HG03342 (cell line): ENCODE data around the gene DENND4A.
"Not testable (repeated sequence)": the region's sequence is repeated elsewhere in the genome, so short reads cannot be mapped to it uniquely, and the experiment has no call there.

Experiments
- ATAC-seq: cut with Tn5 transposase; IDR thresholded peaks from one replicate; pipeline ENCODE4 v1.9.1; 2021; ENCODE audit warnings: mild to moderate bottlenecking, moderate library complexity; ENCODE audit not compliant: unreplicated experiment

The DENND4A gene

DNA sequence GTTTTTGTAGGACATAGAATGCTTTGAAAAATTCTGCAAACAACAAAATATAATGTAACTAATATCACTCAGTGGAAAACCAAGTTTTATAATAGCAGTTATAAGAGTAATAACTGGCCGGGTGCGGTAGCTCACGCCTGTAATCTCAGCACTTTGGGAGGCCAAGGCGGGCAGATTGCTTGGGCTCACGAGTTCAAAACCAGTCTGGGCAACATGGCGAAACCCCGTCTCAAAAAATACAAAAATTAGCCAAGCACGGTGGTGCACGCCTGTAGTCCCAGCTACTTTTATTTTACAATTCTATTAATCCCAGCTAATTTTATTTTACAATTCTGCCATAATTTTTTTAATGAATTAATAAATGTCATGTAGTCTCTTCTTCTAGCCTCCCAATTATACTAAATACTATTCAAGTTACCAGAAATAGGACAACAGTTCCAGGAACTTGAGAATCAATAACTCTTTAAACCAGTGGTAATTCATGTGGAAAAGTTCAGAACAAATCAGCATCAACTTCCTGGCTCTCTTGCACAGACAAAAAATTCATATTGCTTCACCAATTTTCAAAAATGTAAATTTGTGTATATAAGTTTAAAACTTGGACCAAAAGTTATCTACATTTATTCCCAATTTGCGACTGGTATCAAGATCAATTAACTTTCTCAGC is 2.2 kb downstream of the DENND4A start:
- ATAC-seq: no peak

DNA sequence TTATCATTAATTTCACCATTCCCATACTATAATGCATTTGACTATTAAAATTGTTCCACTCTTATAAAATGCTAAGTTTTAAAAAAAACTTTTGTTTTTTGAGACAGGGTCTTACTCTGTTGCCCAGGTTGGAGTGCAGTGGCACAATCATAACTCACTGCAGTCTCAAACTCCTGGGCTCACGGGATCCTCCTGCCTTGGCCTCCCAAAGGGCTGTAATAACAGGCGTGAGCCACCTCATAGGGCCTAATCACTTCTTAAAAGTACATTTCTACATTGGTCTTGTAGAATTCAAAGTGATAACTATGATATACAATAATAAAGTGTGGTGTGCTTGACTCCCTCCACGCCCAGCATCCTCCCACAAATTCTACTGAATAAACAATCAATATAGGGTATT is 3.0 kb downstream of the DENND4A start:
- no peak for ATAC-seq

DNA sequence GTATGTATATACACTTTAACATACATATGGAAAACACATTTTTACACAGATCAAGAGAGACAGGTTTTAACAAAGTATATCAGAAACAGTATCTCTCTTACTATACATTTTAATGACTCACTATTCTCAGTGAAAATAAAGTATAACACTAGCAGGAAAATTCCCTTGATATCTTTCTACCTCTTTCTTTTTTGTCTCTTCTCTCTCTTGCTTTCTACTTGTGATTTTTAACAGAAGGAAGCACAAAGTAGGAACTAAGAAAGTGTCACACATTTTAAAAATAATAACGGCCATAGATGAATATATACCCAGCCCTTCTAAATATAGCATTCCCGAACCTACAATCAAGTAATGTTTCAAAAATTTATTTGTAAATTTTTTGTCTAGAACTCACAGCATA is 4.8 kb downstream of the DENND4A start:
- ATAC-seq: no peak

DNA sequence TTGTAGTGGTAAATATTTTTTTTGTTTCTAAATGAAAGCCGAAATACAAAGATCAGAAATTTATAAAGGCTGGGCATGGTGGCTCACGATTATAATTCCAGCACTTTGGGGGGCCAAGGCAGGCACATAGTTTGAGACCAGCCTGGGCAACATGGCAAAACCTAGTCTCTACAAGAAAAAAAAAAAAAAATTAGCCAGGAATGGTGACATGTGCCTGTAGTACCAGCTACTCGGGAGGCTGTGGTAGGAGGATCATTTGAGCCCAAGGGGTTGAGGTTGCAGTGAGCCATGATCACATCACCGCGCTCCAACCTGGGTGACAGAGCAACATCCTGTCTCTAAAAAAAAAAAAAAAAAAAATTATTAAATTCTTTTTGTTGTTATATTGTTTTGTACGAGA is 6.9 kb downstream of the DENND4A start:
- no peak for ATAC-seq

DNA sequence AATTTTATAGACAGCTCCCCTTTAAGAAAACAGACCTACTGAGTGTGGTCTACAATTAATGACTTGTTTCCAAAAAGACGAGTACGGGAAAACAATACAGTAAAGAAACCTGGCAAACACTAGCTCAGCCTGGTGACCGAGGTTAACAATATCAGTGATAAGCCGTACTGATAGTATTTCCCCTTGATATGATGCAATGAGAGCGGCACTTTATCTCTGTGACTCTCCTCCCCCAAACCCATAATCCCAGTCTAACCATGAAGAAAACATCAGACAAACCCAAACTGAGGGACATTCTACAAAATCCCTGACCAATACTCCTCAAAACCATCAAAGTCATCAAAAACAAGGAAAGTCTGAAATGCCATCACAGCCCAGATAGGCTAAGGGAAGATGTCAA is 8.2 kb downstream of the DENND4A start:
- no peak for ATAC-seq

DNA sequence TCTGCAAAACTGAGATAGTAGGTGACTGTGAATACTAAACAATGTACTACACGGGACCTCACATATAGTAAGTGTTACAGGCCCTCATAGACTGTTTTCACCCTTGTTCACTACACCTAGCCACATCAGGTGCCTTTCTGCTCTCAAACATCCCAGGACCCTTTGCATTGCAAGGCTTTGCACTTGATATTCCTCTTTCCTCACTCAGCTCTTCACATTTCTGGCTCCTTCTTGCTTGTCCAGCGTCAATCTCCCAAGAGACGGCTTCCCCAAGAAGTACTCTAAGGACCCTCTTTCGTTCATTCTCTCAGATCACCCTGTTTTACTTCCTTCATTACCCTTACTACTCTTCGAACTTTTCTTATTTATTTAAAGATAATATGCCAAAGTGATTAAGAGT is 10.0 kb downstream of the DENND4A start:
- no peak for ATAC-seq

DNA sequence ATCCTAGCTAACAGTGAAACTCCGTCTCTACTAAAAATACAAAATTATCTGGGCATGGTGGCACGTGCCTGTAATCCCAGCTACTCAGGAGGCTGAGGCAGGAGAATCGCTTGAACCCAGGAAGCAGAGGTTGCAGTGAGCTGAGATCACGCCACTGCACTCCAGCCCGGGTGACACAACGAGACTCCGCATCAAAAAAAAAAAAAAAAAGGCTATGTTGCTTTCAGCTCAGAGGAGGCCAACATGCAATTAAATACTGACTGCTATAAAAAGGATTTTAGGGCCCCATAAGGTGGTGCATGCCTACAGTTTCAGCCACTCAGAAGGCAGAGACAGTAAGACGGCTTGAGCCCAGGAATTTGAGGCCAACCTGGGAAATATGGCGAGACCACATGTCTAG is 13.4 kb downstream of the DENND4A start:
- not testable (repeated sequence) for ATAC-seq

DNA sequence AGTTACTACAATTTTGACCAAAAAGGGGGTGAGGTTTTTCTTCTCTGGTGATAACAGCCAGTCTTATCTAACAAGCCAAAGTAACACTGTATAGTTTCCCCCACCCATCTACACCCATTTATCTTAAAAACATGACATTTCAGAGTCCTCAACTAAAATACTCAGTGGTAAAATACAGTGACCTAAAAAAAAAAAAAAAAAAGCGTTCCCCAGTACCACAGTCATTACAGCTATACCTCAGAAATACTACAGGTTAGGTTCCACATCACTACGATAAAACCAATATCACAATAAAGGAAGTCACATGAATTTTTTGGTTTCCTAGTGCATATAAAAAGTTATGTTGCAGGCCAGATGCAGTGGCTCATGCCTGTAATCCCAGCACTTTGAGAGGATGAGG is 13.8 kb downstream of the DENND4A start:
- no peak for ATAC-seq

DNA sequence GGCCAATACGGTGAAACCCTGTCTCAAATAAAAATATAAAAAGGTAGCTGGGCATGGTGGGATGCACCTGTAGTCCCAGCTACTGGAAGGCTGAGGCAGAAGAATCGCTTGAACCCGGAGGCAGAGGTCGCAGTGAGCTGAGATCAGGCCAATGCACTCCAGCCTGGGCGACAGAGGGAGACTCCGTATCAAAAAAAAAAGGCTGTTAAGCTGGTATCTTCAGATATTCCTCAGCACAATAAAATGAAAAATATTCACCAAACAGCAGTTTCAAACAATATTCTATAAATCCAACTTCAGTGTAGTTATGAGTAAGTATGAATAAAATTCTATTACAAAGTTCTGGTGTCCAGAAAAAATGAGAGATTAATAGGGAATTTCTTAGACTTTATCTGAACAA is 14.2 kb downstream of the DENND4A start:
- no peak for ATAC-seq

DNA sequence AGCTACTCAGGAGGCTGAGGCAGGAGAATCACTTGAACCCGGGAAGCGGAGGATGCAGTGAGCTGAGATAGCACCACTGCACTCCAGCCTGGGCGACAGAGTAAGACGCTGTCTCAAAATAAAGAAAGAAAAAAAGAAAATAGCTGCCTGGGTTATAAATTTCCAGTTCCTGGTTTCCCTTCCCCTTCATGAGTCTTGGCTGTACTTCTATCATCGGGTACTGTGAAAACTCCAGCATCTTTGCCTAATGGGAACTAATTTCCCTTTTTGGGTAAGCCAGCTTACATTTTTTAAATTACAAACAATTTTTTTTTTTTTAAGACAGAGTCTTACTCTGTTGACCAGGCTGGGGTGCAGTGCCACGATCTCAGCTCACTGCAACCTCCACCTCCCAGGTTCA is 15.0 kb downstream of the DENND4A start:
- ATAC-seq: no peak

DNA sequence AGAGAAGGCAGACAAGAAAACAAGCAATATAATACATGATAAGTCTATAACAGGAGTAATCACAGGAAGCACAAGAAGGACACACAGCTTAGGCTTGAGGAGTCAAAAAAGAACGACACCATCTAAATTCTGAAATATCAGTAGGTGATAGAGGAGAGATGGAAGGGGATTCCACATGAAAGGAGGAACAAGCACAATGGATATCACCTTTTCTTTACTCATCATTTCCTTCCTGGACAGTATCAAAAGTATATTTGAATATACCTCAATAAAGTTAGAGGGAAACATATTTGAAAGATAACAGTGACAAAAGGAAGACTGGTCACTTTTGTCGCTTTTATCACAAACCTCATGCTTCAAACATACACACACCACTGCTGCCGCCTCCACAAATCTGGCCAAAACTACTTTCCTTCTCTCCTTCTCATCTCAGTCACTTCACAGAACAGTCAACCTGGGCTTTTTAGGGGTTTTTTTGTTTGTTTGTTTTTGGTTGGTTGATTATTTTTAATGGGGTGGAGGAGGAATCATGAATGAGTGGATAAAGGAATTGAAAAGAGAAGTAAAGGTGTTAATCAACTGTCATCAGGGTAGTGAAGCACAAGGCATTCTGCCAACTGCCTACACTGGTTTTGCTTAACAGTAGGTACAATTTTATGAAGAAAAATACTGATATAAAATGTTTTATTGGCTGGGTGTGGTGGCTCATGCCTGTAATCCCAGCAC is 18.5 kb downstream of the DENND4A start:
- ATAC-seq: no peak

DNA sequence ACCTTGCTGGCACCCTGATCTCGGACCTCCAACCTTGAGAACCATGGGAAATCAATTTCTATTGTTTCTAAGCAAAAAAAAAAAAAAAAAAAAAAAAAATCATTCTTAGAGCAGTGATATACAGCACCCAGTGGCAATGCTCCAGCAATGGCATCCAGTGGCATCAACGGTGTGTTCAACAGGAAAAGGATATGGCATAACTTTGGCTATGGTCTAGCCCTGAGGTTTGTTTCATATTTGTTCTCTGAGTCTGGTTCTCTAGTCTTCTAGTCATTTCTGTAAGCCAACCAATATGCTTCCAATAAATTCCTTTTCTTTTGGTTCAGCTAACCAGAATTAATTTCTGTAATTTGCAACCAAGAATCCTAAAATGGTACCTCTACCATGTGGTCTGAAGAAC is 19.2 kb downstream of the DENND4A start:
- ATAC-seq: no peak

DNA sequence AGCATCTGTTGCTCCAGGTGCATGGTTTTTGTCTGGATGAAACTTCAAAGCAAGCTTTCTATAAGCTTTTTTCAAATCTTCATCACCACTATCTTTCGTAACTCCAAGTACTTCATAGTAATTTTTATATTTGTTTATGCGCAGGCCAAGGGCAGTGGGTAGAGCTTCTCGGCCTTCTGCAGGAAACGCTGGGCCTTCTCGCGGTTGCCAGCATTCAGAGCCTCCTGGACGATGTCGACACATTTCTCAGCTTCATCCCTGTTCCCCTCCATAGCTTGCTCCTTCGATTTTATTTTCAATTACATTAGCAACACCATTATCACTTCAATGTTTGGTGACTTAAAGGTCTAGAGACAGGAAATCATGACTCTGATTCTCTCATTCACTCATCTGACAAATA is 20.2 kb downstream of the DENND4A start:
- ATAC-seq: no peak

DNA sequence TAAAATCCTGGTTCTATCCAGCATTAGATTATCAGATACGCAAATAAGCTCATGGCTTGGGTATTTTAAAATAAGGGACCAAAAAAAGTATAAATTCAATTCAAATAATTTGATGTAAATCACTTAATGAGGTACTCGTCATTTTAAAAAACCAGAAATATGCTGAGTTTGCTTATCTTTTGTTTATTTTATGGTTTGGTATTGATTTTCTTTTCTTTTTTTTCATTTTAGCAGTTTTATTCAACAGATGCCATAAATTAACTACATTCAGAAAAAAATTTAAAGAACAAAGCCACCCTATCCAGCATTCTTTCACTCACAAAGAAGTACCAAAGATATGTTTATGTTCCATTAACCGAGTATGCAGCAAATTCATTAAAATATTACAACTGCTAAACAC is 22.6 kb downstream of the DENND4A start:
- ATAC-seq: no peak

DNA sequence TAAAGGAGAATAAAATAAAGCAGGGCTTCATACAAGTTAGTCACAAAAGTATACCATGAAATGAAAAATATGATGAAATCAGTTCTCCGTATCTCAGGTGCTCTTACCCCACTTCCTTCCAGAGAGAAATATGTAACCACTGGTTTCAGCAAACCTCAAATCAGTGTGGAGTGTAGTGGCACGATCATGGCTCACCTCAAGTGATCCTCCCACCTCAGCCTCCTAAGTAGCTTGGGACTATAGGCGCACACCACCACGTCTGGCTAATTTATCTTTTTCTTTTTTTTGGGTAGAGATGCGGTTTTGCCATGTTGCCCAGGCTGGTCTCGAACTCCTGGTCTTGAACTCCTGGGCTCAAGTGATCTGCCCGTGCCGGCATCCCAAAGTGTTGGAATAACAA is 24.2 kb downstream of the DENND4A start:
- ATAC-seq: no peak

DNA sequence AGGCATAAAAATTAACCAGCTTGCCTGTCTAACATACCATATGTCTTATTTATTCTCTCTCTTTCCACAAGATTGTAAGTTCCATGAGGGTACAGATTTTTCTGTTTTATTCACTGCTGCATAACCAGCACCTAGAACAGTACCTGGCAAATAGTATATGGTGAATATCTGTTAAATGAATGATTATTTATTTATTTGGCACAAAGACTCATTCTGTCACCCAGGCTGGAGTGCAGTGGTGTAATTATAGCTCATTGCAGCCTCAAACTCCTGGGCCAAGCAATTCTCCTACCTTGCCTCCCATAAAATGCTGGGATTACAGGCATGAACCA is 24.9 kb downstream of the DENND4A start:
- ATAC-seq: no peak

DNA sequence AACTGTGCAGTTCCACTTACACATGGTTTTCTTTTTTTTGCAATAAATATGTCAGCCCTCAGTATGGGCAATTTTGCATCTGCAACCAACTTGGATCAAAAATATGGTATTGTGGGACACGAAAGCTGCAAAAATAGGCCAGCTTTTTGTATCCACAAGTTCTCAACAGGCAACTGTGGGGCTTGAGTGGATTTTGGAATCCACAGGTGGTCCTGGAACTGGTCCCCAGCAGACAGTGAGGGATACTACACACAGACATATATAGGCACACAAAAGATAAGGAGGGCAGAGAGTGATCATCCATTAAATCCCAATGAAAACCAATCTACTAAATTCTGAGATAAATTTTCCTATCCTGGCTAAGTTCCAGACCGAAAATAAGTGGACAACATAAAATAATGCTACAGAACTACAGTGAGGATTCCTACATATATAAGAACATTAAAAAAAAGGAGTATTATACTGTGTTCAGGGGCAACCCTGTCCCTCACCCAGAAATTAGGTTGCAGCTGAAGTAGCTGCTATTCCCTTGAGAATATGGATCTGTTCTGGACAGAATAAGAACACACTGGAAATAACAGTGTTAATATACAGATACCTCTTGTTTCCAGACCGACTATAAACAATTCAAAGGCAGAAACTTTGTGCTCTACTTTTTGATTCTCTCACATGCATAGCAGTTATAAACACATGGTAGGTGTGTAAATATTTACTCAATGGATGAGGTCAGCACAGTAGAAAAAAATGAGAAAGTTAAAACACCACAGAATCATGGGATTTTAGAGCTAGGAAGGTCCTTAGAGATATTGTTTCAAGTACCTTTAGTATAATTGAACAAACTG is 25.4 kb downstream of the DENND4A start:
- ATAC-seq: no peak

DNA sequence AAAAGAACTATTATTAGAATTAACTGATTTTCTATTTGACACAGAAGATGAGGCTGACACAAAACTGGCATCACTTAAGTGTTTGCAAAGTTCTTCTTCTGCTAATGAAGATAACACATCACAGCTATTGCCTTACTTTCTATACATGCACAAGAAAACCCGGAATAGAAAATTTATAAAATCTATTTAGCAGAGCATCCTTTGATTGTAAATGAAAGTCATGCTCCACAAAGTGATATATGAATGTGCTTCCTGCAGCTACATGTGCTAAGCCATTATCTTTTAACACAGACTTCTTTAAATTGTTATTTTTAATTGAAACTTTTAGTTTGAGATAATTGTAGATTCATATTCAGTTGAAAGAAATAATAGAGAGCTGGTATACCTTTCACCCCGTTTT is 27.0 kb downstream of the DENND4A start:
- no peak for ATAC-seq

DNA sequence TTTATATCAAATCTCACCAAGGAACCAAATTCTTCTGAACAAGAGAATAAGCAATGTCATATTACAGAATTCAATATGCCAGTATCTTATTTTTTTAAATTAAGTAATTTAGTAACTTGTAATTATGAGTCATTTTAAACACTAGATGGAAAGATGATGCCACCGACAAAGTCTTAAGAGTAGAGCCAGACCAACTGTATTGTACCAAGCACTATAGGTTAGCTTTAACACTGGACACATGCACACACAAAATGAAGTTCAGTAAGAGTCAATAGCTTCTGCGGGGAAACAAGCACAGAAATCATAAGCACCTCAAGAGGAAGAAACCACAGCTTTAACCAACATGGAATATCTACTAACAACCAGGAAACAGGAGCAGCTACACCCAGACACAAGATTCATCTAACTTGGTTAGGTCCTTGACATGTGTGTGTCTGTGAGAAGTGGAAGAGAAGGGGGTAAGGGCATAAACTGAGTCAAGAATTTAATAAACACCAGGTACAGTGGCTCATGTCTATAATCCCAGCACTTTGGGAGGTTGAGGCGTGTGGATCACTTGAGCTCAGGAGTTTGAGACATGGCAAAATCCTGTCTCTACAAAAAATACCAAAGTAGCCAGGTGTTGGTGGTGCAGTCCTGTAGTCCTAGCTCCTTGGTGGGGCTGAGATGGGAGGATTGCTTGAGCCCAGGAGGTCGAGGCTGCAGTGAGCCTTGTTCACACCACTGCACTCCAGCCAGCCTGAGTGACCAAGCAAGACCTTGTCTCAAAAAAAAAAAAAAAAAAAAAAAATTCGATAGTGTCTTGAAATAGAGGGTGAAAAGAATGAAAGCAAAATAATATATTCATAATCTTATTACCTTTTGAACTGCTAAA is 28.9 kb downstream of the DENND4A start:
- no peak for ATAC-seq

DNA sequence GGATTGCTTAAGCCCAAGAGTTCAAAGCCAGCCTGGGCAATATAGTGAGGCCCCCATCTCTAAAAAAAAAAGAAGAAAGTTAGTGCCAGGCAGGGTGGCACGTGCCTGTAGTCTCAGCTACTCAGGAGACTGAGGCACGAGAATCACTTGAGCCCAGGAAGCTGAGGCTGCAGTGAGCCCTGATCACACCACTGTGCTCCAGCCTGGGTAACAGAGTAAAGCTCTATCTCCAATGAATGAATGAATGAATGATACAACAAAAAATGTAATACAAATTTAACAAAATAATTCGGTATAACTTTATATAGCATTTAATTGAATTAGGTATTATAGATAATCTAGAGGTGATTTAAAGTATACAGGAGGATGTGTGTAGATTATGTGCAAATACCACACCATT is 29.7 kb downstream of the DENND4A start:
- no peak for ATAC-seq
